A549 (cell line): Measurements from ENCODE around the gene QRSL1. TPM values are rescaled to one million over a fixed set of nuclear protein-coding genes. Genes with fewer than 3 reads are reported as not detected.
"Not testable (repeated sequence)": the region's sequence is repeated elsewhere in the genome, so short reads cannot be mapped to it uniquely, and the experiment has no call there.

Experiments
- ATAC-seq, 2 experiments: fragments of 200-7000 bp in 1 of 2; fragments of >200 bp in 1 of 2; cut with Nextera tagmentation in 1 of 2; cut with Tn5 transposase in 1 of 2; 3 replicates each; pipeline versions ENCODE4 v1.8.0 to v1.9.1; 2018 to 2020; ENCODE audit warnings: mild to moderate bottlenecking in 1 of 2, moderate library complexity in 1 of 2
- CTCF ChIA-PET: fragments of 300-600 bp; sonication (Branson Sonifier 250); formaldehyde crosslinking; extraction: SDS; loops from one replicate; lab custom pipeline; 2021; ENCODE audit warnings: antibody characterized with exemption, inconsistent platforms; lab: Yijun Ruan, JAX
- POLR2A ChIA-PET: fragments of 350-600 bp; formaldehyde crosslinking; extraction: SDS; loops from one replicate; lab custom pipeline; 2021; ENCODE audit warnings: antibody characterized with exemption, inconsistent platforms; lab: Yijun Ruan, JAX
- DNase-seq, 2 experiments: peaks; one replicate each; pipeline versions ENCODE4 v3.0.0 to v3.0.0-alpha.2; 2011 to 2016; ENCODE audit warnings: low read depth in 1 of 2, low spot score in 1 of 2
- FAIRE-seq: peaks from 2 replicates; lab custom pipeline; 2011; peaks lifted over from hg19 to GRCh38; lab: Jason Lieb, UNC
- H3K27ac ChIP-seq, 2 experiments: fragments of >200 bp; sonication (Bioruptor Twin); formaldehyde crosslinking; 3 replicates each; pipeline ENCODE4 v1.5.1; 2016 to 2017
- H3K4me1 ChIP-seq: fragments of >200 bp; sonication (Bioruptor Twin); formaldehyde crosslinking; 3 replicates; pipeline ENCODE4 v1.6.1; 2016
- H3K4me2 ChIP-seq: fragments of >200 bp; sonication (Bioruptor Twin); formaldehyde crosslinking; 3 replicates; pipeline ENCODE4 v1.6.1; 2016
- H3K4me3 ChIP-seq: fragments of >200 bp; sonication (Bioruptor Twin); formaldehyde crosslinking; 3 replicates; pipeline ENCODE4 v1.5.1; 2016
- H3K9me3 ChIP-seq: fragments of >200 bp; sonication (Bioruptor Twin); formaldehyde crosslinking; 3 replicates; pipeline ENCODE4 v1.6.1; 2016
- BCL3 ChIP-seq: fragments of >200 bp; sonication (Bioruptor Twin); formaldehyde crosslinking; IDR thresholded peaks from 3 replicates; pipeline ENCODE4 v1.6.1; 2016
- CBX8 ChIP-seq: fragments of 200-600 bp; sonication (generic); IDR thresholded peaks from 2 replicates; pipeline ENCODE4 v1.6.1; 2016
- CEBPB ChIP-seq, 2 experiments: fragments of >200 bp in 1 of 2; sonication (Bioruptor Twin) in 1 of 2; formaldehyde crosslinking in 1 of 2; IDR thresholded peaks; 2 replicates each; pipeline ENCODE4 v1.6.1; 2012 to 2016
- EHMT2 ChIP-seq: fragments of 200-600 bp; sonication (generic); IDR thresholded peaks from 2 replicates; pipeline ENCODE4 v1.6.1; 2016; ENCODE audit warnings: antibody characterized with exemption, low read depth, mild to moderate bottlenecking, moderate library complexity
- ELK1 ChIP-seq: fragments of 150-350 bp; IDR thresholded peaks from 2 replicates; pipeline ENCODE4 v1.6.1; 2014; ENCODE audit warnings: low read depth, mild to moderate bottlenecking, low read length
- ESRRA ChIP-seq: fragments of 150-350 bp; IDR thresholded peaks from 2 replicates; pipeline ENCODE4 v1.6.1; 2014; ENCODE audit warnings: mild to moderate bottlenecking, low read length, borderline replicate concordance
- FOSL2 ChIP-seq, 2 experiments: fragments of 450-650 bp in 1 of 2; fragments of >200 bp in 1 of 2; sonication (Bioruptor Twin) in 1 of 2; formaldehyde crosslinking; IDR thresholded peaks; 2 replicates each; pipeline versions ENCODE4 v1.5.0 to v1.6.1; 2016 to 2020; ENCODE audit warnings: mild to moderate bottlenecking in 1 of 2, moderate library complexity in 1 of 2
- GATA3 ChIP-seq: IDR thresholded peaks from 2 replicates; pipeline ENCODE4 v1.6.1; 2012; ENCODE audit warnings: borderline replicate concordance
- HES2 ChIP-seq: fragments of >200 bp; sonication (Bioruptor Twin); formaldehyde crosslinking; IDR thresholded peaks from 2 replicates; pipeline ENCODE4 v1.6.1; 2016
- HEYL ChIP-seq: fragments of 250-450 bp; sonication (Bioruptor Pico); IDR thresholded peaks from 2 replicates; pipeline ENCODE4 v1.8.0; 2021; ENCODE audit warnings: mild to moderate bottlenecking, moderate library complexity
- HOXA7 ChIP-seq: fragments of 250-450 bp; sonication (Bioruptor Pico); IDR thresholded peaks from 2 replicates; pipeline ENCODE4 v1.5.0; 2020; ENCODE audit warnings: mild to moderate bottlenecking, moderate library complexity
- HOXB5 ChIP-seq: fragments of 250-450 bp; sonication (Bioruptor Pico); IDR thresholded peaks from 2 replicates; pipeline ENCODE4 v1.5.0; 2020; ENCODE audit warnings: mild to moderate bottlenecking, moderate library complexity
- KDM1A ChIP-seq: fragments of 200-600 bp; sonication (generic); IDR thresholded peaks from 2 replicates; pipeline ENCODE4 v1.6.1; 2016; ENCODE audit warnings: low read depth, mild to moderate bottlenecking
- KDM5A ChIP-seq: fragments of 200-600 bp; sonication (generic); IDR thresholded peaks from 2 replicates; pipeline ENCODE4 v1.6.1; 2016; ENCODE audit warnings: antibody characterized with exemption, mild to moderate bottlenecking
- MYC ChIP-seq: IDR thresholded peaks from 2 replicates; pipeline ENCODE4 v1.6.1; 2012; ENCODE audit warnings: mild to moderate bottlenecking, inconsistent platforms, low read length, improper control_type of control experiment, borderline replicate concordance
- NFE2L2 ChIP-seq: fragments of 150-350 bp; conservative IDR thresholded peaks from 2 replicates; pipeline ENCODE4 v1.6.1; 2014; ENCODE audit warnings: low read length
- NR3C1 ChIP-seq: fragments of >200 bp; sonication (Bioruptor Twin); formaldehyde crosslinking; IDR thresholded peaks from 3 replicates; pipeline ENCODE4 v1.6.1; 2017
- POLR2AphosphoS2 ChIP-seq: conservative IDR thresholded peaks from 2 replicates; pipeline ENCODE4 v1.6.1; 2012; ENCODE audit warnings: low read length, improper control_type of control experiment, inconsistent platforms
- RAD21 ChIP-seq, 2 experiments: fragments of >200 bp in 1 of 2; sonication (Bioruptor Twin) in 1 of 2; formaldehyde crosslinking in 1 of 2; IDR thresholded peaks in 1 of 2; conservative IDR thresholded peaks in 1 of 2; 2 replicates in 1 of 2; 3 replicates in 1 of 2; pipeline ENCODE4 v1.6.1; 2012 to 2018; ENCODE audit warnings: inconsistent platforms in 1 of 2
- REST ChIP-seq: fragments of 200-600 bp; sonication (generic); IDR thresholded peaks from 2 replicates; pipeline ENCODE4 v1.6.1; 2016; ENCODE audit warnings: antibody characterized with exemption, mild to moderate bottlenecking, moderate library complexity
- RNF2 ChIP-seq: fragments of 200-600 bp; sonication (generic); IDR thresholded peaks from 2 replicates; pipeline ENCODE4 v1.6.1; 2016; ENCODE audit warnings: low read depth, mild to moderate bottlenecking, antibody characterized with exemption, moderate library complexity, borderline replicate concordance
- SMC3 ChIP-seq: fragments of >200 bp; sonication (Bioruptor Twin); formaldehyde crosslinking; IDR thresholded peaks from 3 replicates; pipeline ENCODE4 v1.6.1; 2018; ENCODE audit warnings: inconsistent platforms
- SREBF2 ChIP-seq: fragments of 450-650 bp; IDR thresholded peaks from 2 replicates; pipeline ENCODE4 v1.6.1; 2014; ENCODE audit warnings: mild to moderate bottlenecking, moderate library complexity
- ZC3H11A ChIP-seq: fragments of 450-650 bp; IDR thresholded peaks from 2 replicates; pipeline ENCODE4 v1.6.1; 2014; ENCODE audit warnings: antibody characterized with exemption, mild to moderate bottlenecking
- WGBS: methylation state at CpG from one replicate; pipeline ENCODE4 v1.1.6; 2017; ENCODE audit errors: missing lambda C conversion rate; 5-methylcytosine and 5-hydroxymethylcytosine counted together
- polyA plus RNA-seq, 4 experiments: library from polyadenylated mRNA; depleted of rRNA in 3 of 4; stranded (reverse); fragments of >200 nt; fragmentation: RNase III in 1 of 4; extraction: RNeasy Plus Mini Kit Qiagen cat#74134 plus additional on column Dnase treatment in 1 of 4; gene quantifications; 2 replicates in 3 of 4; 3 replicates in 1 of 4; pipeline ENCODE4 v1.2.3, GENCODE V29; 2011 to 2017

The QRSL1 gene
- polyA plus RNA-seq, 2 of the 4 experiments (the other 2 are of a cell fraction): 11.5 to 15.9 TPM

- 74% methylated on average over 8 of the region's 8 CpGs for WGBS
- Histone ChIP-seq H3K4me1 (peaks cover 23% of the 10 kb centered on the region), H3K9me3 (no peaks in the 10 kb centered on the region), H3K4me3 (no peak overlapping the region), H3K27ac (peak overlapping the region in 1 of 2 experiments; percentile 43; a peak in 1 of 6 replicates), H3K4me2 (no peak overlapping the region)
- POLR2A ChIA-PET: no interaction called here
- ATAC-seq (no peak), DNase-seq (no peak), FAIRE-seq (no peak)
- CTCF ChIA-PET: no interaction called here
- TF ChIP-seq HOXB5 (CRISPR knock-in tag) (no peak), CEBPB (IDR thresholded peaks at IDR 0.05) (no peak), FOSL2 (IDR thresholded peaks at IDR 0.05) (no peak), FOSL2 (CRISPR knock-in tag; IDR thresholded peaks at IDR 0.05) (no peak)
Measured at GRCh38 chr6:106694343-106694742, 65.0 kb downstream of the QRSL1 start.

GRCh38 chr6:106700581-106700980 lies 71.2 kb downstream of the QRSL1 start:
- H3K4me1 ChIP-seq: no peaks in the 10 kb centered on the region
- DNase-seq (no peak), FAIRE-seq (no peak)
- H3K4me3 ChIP-seq: no peak overlapping the region
- ChIA-PET POLR2A (no interaction called here), CTCF (no interaction called here)
- peaks cover 4% of the 10 kb centered on the region; the same call in 2 of the 3 replicates for H3K9me3 ChIP-seq
- no peak overlapping the region for H3K27ac ChIP-seq
- no peak for TF ChIP-seq GATA3
- no peak for TF ChIP-seq ELK1
- TF ChIP-seq ZC3H11A: no peak
- TF ChIP-seq POLR2AphosphoS2: no peak
- no peak for TF ChIP-seq KDM1A
- TF ChIP-seq REST: no peak
- no peak for TF ChIP-seq ESRRA
- TF ChIP-seq HES2: no peak
- no peak for TF ChIP-seq KDM5A
- no peak for TF ChIP-seq CBX8
- no peak for TF ChIP-seq HEYL (CRISPR knock-in tag)
- TF ChIP-seq, all 56 proteins: peak for 0
- no peak overlapping the region for H3K4me2 ChIP-seq
- no peak for ATAC-seq

- ATAC-seq, H3K9me3 ChIP-seq, DNase-seq, FAIRE-seq, POLR2A ChIA-PET, H3K4me2 ChIP-seq, H3K4me1 ChIP-seq, H3K27ac ChIP-seq, H3K4me3 ChIP-seq, CTCF ChIA-PET: not testable (repeated sequence)
- WGBS: 79% methylated on average over 3 of the region's 3 CpGs
Measured at GRCh38 chr6:106701201-106701600, 71.8 kb downstream of the QRSL1 start.

GRCh38 chr6:106702046-106702445 lies 72.7 kb downstream of the QRSL1 start:
- ATAC-seq: no peak
- 62% methylated on average over 4 of the region's 4 CpGs for WGBS
- no peak for DNase-seq
- ChIA-PET POLR2A (no interaction called here), CTCF (no interaction called here)
- H3K27ac ChIP-seq: peak overlapping the region in 1 of 2 experiments; percentile 4; a peak in 2 of 6 replicates
- no peaks in the 10 kb centered on the region for H3K4me1 ChIP-seq
- peaks cover 7% of the 10 kb centered on the region; the same call in 2 of the 3 replicates for H3K9me3 ChIP-seq
- H3K4me3 ChIP-seq: no peak overlapping the region
- FAIRE-seq: no peak
- no peak overlapping the region for H3K4me2 ChIP-seq
- no peak for TF ChIP-seq HOXA7 (CRISPR knock-in tag)
- no peak for TF ChIP-seq NFE2L2
- TF ChIP-seq POLR2AphosphoS2: no peak
- TF ChIP-seq KDM1A: no peak
- TF ChIP-seq MYC: no peak
- TF ChIP-seq RNF2: no peak
- TF ChIP-seq EHMT2: no peak
- TF ChIP-seq NR3C1: no peak
- TF ChIP-seq BCL3: no peak
- no peak for TF ChIP-seq CEBPB (IDR thresholded peaks at IDR 0.05)
- no peak for TF ChIP-seq SMC3
- TF ChIP-seq RAD21 (conservative IDR thresholded peaks at IDR 0.05 in 1 of 2, IDR thresholded peaks at IDR 0.05 in 1 of 2): no peak
- TF ChIP-seq SREBF2: no peak
